ENCODE measurements around the gene ORMDL1. TPM values are rescaled to one million over a fixed set of nuclear protein-coding genes. Genes with fewer than 3 reads are reported as not detected.
A peak's percentile ranks its signal among the peaks of the same experiment; 100 is the strongest.

Gene ORMDL1
- total RNA-seq (2022) (83.0 and 85.1 TPM in 2 replicates), Bru-seq, nascent RNA (percentile 92 among the genes with signal in this experiment), BruChase-seq, experiment 1, labeled RNA remaining after a 6-hour chase (percentile 95 among the genes with signal in this experiment), BruChase-seq, experiment 2, labeled RNA remaining after a 2-hour chase (percentile 95 among the genes with signal in this experiment)
- long read RNA-seq, transcript ORMDL1-201 (3 exons, 2,692 nt), result minor isoform, 56 of 288 reads
- long read RNA-seq, transcript ORMDL1-203 (4 exons, 2,009 nt), result major isoform, 85 of 288 reads
- long read RNA-seq, transcript ORMDL1-202 (5 exons, 1,137 nt), result minor isoform, 79 of 288 reads
- long read RNA-seq, partial matches to known transcripts, result 25 of 288 reads
- long read RNA-seq, other reads (novel, unspliced or antisense), result 43 of 288 reads

GRCh38 chr2:189783927-189784867 is at the start of gene ORMDL1, which contains the start of gene PMS1:
Gene ORMDL1, minus strand, starts transcription at chr2:189784339. Its CDS starts 1,744 bp downstream, at chr2:189782595.
Gene PMS1, plus strand, starts transcription at chr2:189784450. Its CDS starts 7,360 bp downstream, at chr2:189791810.
- Mint-ChIP-seq H3K36me3 (ENCODE audit: insufficient read depth, unreplicated experiment) (peaks cover 54% of the 10 kb centered on the region), H3K27me3 (ENCODE audit: insufficient read depth, unreplicated experiment) (no peaks in the 10 kb centered on the region), H3K27ac (ENCODE audit: low read depth, unreplicated experiment) (peak within 1 kb of the TSS; percentile 73), H3K9me3 (ENCODE audit: unreplicated experiment) (no peaks in the 10 kb centered on the region), H3K4me1 (ENCODE audit: insufficient read depth, unreplicated experiment) (peaks cover 41% of the 10 kb centered on the region), H3K4me3 (ENCODE audit: unreplicated experiment) (peak within 1 kb of the TSS; percentile 90)
- intact Hi-C loops (cut with micrococcal nuclease), result loop anchor here (5.0 kb wide), 1 partner anchor 122 kb away; the partner anchor contains the start of gene ASNSD1
- peak; percentile 94 for DNase-seq (ENCODE audit: unreplicated experiment)
- ChIA-PET CTCF (interaction anchor here (0.8 to 2.1 kb wide), 4 partner anchors 11 to 32 kb away, joined by 3 to 6 read pairs (median 4); partner anchors contain the start of gene OSGEPL1), POLR2A (interaction anchor here (0.6 to 8.2 kb wide), 14 partner anchors 10 to 1485 kb away, joined by 3 to 86 read pairs (median 4); partner anchors contain the start of genes ASNSD1 and OSGEPL1)
- BruUV-seq (replicated peaks), result TSS peak; percentile 68
- no peak for TF ChIP-seq CTCF (IDR thresholded peaks at IDR 0.05; ENCODE audit: unreplicated experiment)

- BruUV-seq (replicated peaks), result no TSS peak
- Mint-ChIP-seq H3K4me3 (ENCODE audit: unreplicated experiment) (no peak overlapping the region), H3K27ac (ENCODE audit: low read depth, unreplicated experiment) (peak overlapping the region; percentile 32), H3K27me3 (ENCODE audit: insufficient read depth, unreplicated experiment) (no peaks in the 10 kb centered on the region), H3K9me3 (ENCODE audit: unreplicated experiment) (no peaks in the 10 kb centered on the region), H3K4me1 (ENCODE audit: insufficient read depth, unreplicated experiment) (no peaks in the 10 kb centered on the region), H3K36me3 (ENCODE audit: insufficient read depth, unreplicated experiment) (peaks cover 25% of the 10 kb centered on the region)
- POLR2A ChIA-PET, result interaction anchor here (2.2 kb wide), 1 partner anchor 13 kb away, joined by 11 read pairs; no protein-coding TSS in a partner anchor
- no peak for TF ChIP-seq CTCF (IDR thresholded peaks at IDR 0.05; ENCODE audit: unreplicated experiment)
- no peak for DNase-seq (ENCODE audit: unreplicated experiment)
- intact Hi-C loops (cut with micrococcal nuclease), result no loop called here
- CTCF ChIA-PET, result no interaction called here
Observed at GRCh38 chr2:189830510-189830909, 46.4 kb upstream of the ORMDL1 start.

GRCh38 chr2:189829102-189829833 is 45.1 kb upstream of the ORMDL1 start:
- no peak overlapping the region for H3K27ac Mint-ChIP-seq (ENCODE audit: low read depth, unreplicated experiment)
- TF ChIP-seq CTCF (IDR thresholded peaks at IDR 0.05; ENCODE audit: unreplicated experiment), result no peak
- no peaks in the 10 kb centered on the region for H3K4me1 Mint-ChIP-seq (ENCODE audit: insufficient read depth, unreplicated experiment)

More at GRCh38 chr2:189829102-189829833, 45.1 kb upstream of the ORMDL1 start:
- intact Hi-C loops (cut with micrococcal nuclease), result no loop called here
- ChIA-PET CTCF (interaction anchor here (0.6 kb wide), 2 partner anchors 35 to 57 kb away, joined by 3 to 5 read pairs; no protein-coding TSS in a partner anchor), POLR2A (interaction anchor here (0.7 kb wide), 1 partner anchor 8 kb away, joined by 3 read pairs; no protein-coding TSS in a partner anchor)
- no peaks in the 10 kb centered on the region for H3K9me3 Mint-ChIP-seq (ENCODE audit: unreplicated experiment)
- H3K36me3 Mint-ChIP-seq (ENCODE audit: insufficient read depth, unreplicated experiment), result peaks cover 25% of the 10 kb centered on the region
- H3K4me3 Mint-ChIP-seq (ENCODE audit: unreplicated experiment), result no peak overlapping the region
- DNase-seq (ENCODE audit: unreplicated experiment), result no peak
- no peaks in the 10 kb centered on the region for H3K27me3 Mint-ChIP-seq (ENCODE audit: insufficient read depth, unreplicated experiment)
- no TSS peak for BruUV-seq (replicated peaks)
